SU-DHL-6 (cell line): ENCODE results near the gene EEPD1.

Experiments
- EZH2phosphoT487 ChIP-seq: fragments of 200-600 bp; sonication (generic), shearing (Covaris generic); conservative IDR thresholded peaks from 2 replicates; pipeline ENCODE4 v1.6.1; 2018; ENCODE audit warnings: mild to moderate bottlenecking, antibody characterized with exemption, low read length, moderate library complexity, mixed read lengths
- TF ChIP-seq, protein P1 (sequence below): fragments of 200-600 bp; sonication (generic); IDR thresholded peaks from one replicate; pipeline ENCODE4 v1.5.1; 2017; ENCODE audit warnings: antibody characterized with exemption, mild to moderate bottlenecking, low read length, moderate library complexity; ENCODE audit not compliant: insufficient read depth, poor library complexity, severe bottlenecking

DNA sequence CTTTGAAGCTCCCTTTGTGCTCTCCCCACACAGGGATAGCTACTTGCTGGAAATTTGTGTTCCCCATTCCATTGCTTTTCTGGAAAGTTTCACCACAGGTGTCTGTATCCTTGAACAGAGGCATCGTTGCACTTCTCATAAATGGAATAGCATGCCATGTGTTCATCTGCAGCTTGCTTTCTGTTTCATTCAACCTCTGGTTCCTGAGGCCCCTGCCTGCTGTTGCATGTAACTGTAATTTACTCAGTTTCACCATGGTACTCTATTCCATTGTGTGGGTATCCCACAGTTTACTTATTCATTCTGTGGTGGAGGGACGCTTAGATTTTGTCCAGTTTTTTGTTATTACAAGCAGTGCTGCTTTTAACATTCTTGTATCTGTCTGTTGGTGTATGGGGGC lies 32.0 kb downstream of the EEPD1 start:
- TF ChIP-seq, protein P1, sequence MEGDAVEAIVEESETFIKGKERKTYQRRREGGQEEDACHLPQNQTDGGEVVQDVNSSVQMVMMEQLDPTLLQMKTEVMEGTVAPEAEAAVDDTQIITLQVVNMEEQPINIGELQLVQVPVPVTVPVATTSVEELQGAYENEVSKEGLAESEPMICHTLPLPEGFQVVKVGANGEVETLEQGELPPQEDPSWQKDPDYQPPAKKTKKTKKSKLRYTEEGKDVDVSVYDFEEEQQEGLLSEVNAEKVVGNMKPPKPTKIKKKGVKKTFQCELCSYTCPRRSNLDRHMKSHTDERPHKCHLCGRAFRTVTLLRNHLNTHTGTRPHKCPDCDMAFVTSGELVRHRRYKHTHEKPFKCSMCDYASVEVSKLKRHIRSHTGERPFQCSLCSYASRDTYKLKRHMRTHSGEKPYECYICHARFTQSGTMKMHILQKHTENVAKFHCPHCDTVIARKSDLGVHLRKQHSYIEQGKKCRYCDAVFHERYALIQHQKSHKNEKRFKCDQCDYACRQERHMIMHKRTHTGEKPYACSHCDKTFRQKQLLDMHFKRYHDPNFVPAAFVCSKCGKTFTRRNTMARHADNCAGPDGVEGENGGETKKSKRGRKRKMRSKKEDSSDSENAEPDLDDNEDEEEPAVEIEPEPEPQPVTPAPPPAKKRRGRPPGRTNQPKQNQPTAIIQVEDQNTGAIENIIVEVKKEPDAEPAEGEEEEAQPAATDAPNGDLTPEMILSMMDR = no peak
- no peak for TF ChIP-seq EZH2phosphoT487
